Transverse colon (tissue), 4 donors: ENCODE data around the gene PCNT. TPM values are rescaled to one million over a fixed set of nuclear protein-coding genes. Genes with fewer than 3 reads are reported as not detected.

Experiments
- DNase-seq: peaks from one replicate; pipeline ENCODE4 v3.0.0-alpha.2; 2019
- H3K27ac ChIP-seq, 4 donors: fragments of 200-600 bp; sonication (generic); 2 replicates each; pipeline ENCODE4 v1.5.1; 2016 to 2018; ENCODE audit warnings: inconsistent platforms in 4 of 4
- H3K27me3 ChIP-seq: fragments of 200-600 bp; sonication (generic); 2 replicates; pipeline ENCODE4 v1.5.1; 2017; ENCODE audit warnings: inconsistent platforms
- H3K36me3 ChIP-seq, 4 donors: fragments of 200-600 bp; sonication (generic); 2 replicates each; pipeline ENCODE4 v1.5.1; 2017 to 2019; ENCODE audit warnings: inconsistent platforms in 4 of 4
- H3K4me1 ChIP-seq, 4 donors: fragments of 200-600 bp; sonication (generic); 2 replicates each; pipeline ENCODE4 v1.5.1; 2017 to 2020; ENCODE audit warnings: inconsistent platforms in 4 of 4
- H3K4me3 ChIP-seq, 4 donors: fragments of 200-600 bp; sonication (generic); 1 replicate in 1 of 4; 2 replicates in 3 of 4; pipeline versions ENCODE4 v1.5.1 to v1.6.1; 2017 to 2019; ENCODE audit warnings: inconsistent platforms in 4 of 4
- H3K9me3 ChIP-seq, 2 donors: fragments of 200-600 bp; sonication (generic); 2 replicates each; pipeline ENCODE4 v1.5.1; 2017 to 2019; ENCODE audit warnings: inconsistent platforms in 2 of 2
- CTCF ChIP-seq, 5 experiments: fragments of 200-600 bp in 3 of 5; fragments of 450-650 bp in 2 of 5; sonication (generic) in 3 of 5; IDR thresholded peaks; 1 replicate in 2 of 5; 2 replicates in 3 of 5; pipeline ENCODE4 v1.5.1; 2016 to 2017; ENCODE audit warnings: antibody characterized with exemption in 5 of 5, inconsistent platforms in 3 of 5, mild to moderate bottlenecking in 2 of 5, moderate library complexity in 1 of 5
- EP300 ChIP-seq: sonication (generic); formaldehyde crosslinking; IDR thresholded peaks from one replicate; pipeline ENCODE4 v1.6.1; 2017; ENCODE audit warnings: antibody characterized with exemption, low read depth
- POLR2A ChIP-seq: fragments of 450-650 bp; IDR thresholded peaks from one replicate; pipeline ENCODE4 v1.6.1; 2016; ENCODE audit warnings: antibody characterized with exemption, mild to moderate bottlenecking, moderate library complexity
- POLR2AphosphoS5 ChIP-seq, 3 donors: sonication (generic); formaldehyde crosslinking; IDR thresholded peaks; one replicate each; pipeline ENCODE4 v1.6.1; 2016; ENCODE audit warnings: antibody characterized with exemption in 3 of 3
- WGBS, 2 donors: methylation state at CpG; one replicate each; pipeline ENCODE4 v1.1.5; 2018; ENCODE audit warnings: low coverage in 1 of 2; 5-methylcytosine and 5-hydroxymethylcytosine counted together
- in situ Hi-C, 4 donors: fragments of 200-750 bp; cut with MboI; loops; one replicate each; pipeline versions ENCODE4 v1.15.0 to v1.15.1; 2017; ENCODE audit warnings: low sequenced_read_pairs in 3 of 4, low pct_ligation_motif_present in 1 of 4, low pct_unique_long_range_greater_than_20kb in 1 of 4
- intact Hi-C: fragments of 100-400 bp; cut with DNase I; formaldehyde crosslinking; loops from one replicate; pipeline ENCODE4 v1.15.1; 2023; ENCODE audit warnings: low total_unique reads
- total RNA-seq, 4 donors: library from RNA; depleted of rRNA; stranded (reverse); fragments of >200 nt; gene quantifications; one replicate each; pipeline ENCODE4 v1.1.0, GENCODE V29; 2016

Gene PCNT
- total RNA-seq, 4 donors from 2014 or later = 27.6 to 171 (median 63.4) TPM

GRCh38 chr21:46366561-46366960 lies 42.6 kb downstream of the PCNT start:
- WGBS, 2 donors = 67 to 94% methylated on average over 3 to 19 of the region's 19 CpGs
- H3K4me3 ChIP-seq = no peak overlapping the region
- no peak for TF ChIP-seq EP300
- TF ChIP-seq POLR2AphosphoS5 (IDR thresholded peaks at IDR 0.05) = no peak
- intact Hi-C loops (no loop called here), in situ Hi-C loops (no loop called here)
- no peak overlapping the region for H3K27ac ChIP-seq
- H3K9me3 ChIP-seq = no peaks in the 10 kb centered on the region
- H3K36me3 ChIP-seq = peaks cover 0 to 32% (median 15%) of the 10 kb centered on the region in 4 donors
- no peaks in the 10 kb centered on the region for H3K27me3 ChIP-seq
- DNase-seq = no peak
- H3K4me1 ChIP-seq = peaks cover 0 to 4% (median 0%) of the 10 kb centered on the region in 4 donors

- peaks cover 0 to 32% (median 13%) of the 10 kb centered on the region in 4 donors for H3K36me3 ChIP-seq
- 60 to 98% methylated on average over 1 to 20 of the region's 20 CpGs for WGBS, 2 donors
- peaks cover 0 to 4% (median 0%) of the 10 kb centered on the region in 4 donors for H3K4me1 ChIP-seq
- TF ChIP-seq EP300 = no peak
- no peak for TF ChIP-seq CTCF (IDR thresholded peaks at IDR 0.05)
- no peak for TF ChIP-seq POLR2A
- TF ChIP-seq POLR2AphosphoS5 (IDR thresholded peaks at IDR 0.05) = no peak
- in situ Hi-C loops = no loop called here
- DNase-seq = no peak
- intact Hi-C loops = no loop called here
- no peaks in the 10 kb centered on the region for H3K9me3 ChIP-seq
- no peak overlapping the region for H3K27ac ChIP-seq
- no peaks in the 10 kb centered on the region for H3K27me3 ChIP-seq
- no peak overlapping the region for H3K4me3 ChIP-seq
Observed at GRCh38 chr21:46366966-46367365, 43.0 kb downstream of the PCNT start.

- in situ Hi-C loops (no loop called here), intact Hi-C loops (no loop called here)
- no peak overlapping the region for H3K27ac ChIP-seq
- 39 to 63% methylated on average over 7 to 11 of the region's 11 CpGs for WGBS, 2 donors
- H3K36me3 ChIP-seq = peaks cover 0 to 23% (median 10%) of the 10 kb centered on the region in 4 donors
- DNase-seq = no peak
- H3K4me1 ChIP-seq = peaks cover 0 to 4% (median 0%) of the 10 kb centered on the region in 4 donors
- no peaks in the 10 kb centered on the region for H3K27me3 ChIP-seq
- H3K9me3 ChIP-seq = no peaks in the 10 kb centered on the region
- TF ChIP-seq EP300 (no peak), POLR2A (no peak), CTCF (IDR thresholded peaks at IDR 0.05) (no peak), POLR2AphosphoS5 (IDR thresholded peaks at IDR 0.05) (no peak)
- no peak overlapping the region for H3K4me3 ChIP-seq
Observed at GRCh38 chr21:46368533-46369285, 44.8 kb downstream of the PCNT start.

- Histone ChIP-seq H3K4me1 (peaks cover 0 to 4% (median 0%) of the 10 kb centered on the region in 4 donors), H3K36me3 (peaks cover 0 to 16% (median 5%) of the 10 kb centered on the region in 4 donors), H3K9me3 (no peaks in the 10 kb centered on the region), H3K27me3 (no peaks in the 10 kb centered on the region), H3K27ac (no peak overlapping the region), H3K4me3 (no peak overlapping the region)
- 89% methylated on average over 20 of the region's 20 CpGs; no CpG with 5 or more reads in 1 of the 2 donors for WGBS, 2 donors
- in situ Hi-C loops = no loop called here
- DNase-seq = no peak
- no peak for TF ChIP-seq EP300
- TF ChIP-seq CTCF (IDR thresholded peaks at IDR 0.05) = no peak
- TF ChIP-seq POLR2AphosphoS5 (IDR thresholded peaks at IDR 0.05) = no peak
- intact Hi-C loops = no loop called here
Observed at GRCh38 chr21:46369520-46370235, 45.7 kb downstream of the PCNT start.
